ENCODE measurements around the gene MYO18B.

Gene MYO18B

GRCh38 chr22:25899566-25899965, 157.6 kb downstream of the MYO18B start:
- Histone ChIP-seq H4K20me1 (ENCODE audit: insufficient read depth, low read length) (peaks cover 4% of the 10 kb centered on the region; the same call in 1 of the 2 replicates), H3K36me3 (replicated peaks; ENCODE audit: low read depth, low read length) (peaks cover 81% of the 10 kb centered on the region), H3K9me3 (ENCODE audit: insufficient read depth, low read length) (no peaks in the 10 kb centered on the region), H3K27me3 (ENCODE audit: low read depth, low read length) (no peaks in the 10 kb centered on the region), H3K27ac (ENCODE audit: low read length) (no peak overlapping the region), H2AFZ (ENCODE audit: low read depth, low read length) (no peak overlapping the region), H3K9ac (ENCODE audit: low read length) (no peak overlapping the region), H3K79me2 (ENCODE audit: low read length) (no peaks in the 10 kb centered on the region), H3K4me1 (ENCODE audit: low read length) (no peaks in the 10 kb centered on the region), H3K4me3 (ENCODE audit: low read length) (no peak overlapping the region), H3K4me2 (ENCODE audit: low read length) (no peak overlapping the region)
- TF ChIP-seq, protein P1, sequence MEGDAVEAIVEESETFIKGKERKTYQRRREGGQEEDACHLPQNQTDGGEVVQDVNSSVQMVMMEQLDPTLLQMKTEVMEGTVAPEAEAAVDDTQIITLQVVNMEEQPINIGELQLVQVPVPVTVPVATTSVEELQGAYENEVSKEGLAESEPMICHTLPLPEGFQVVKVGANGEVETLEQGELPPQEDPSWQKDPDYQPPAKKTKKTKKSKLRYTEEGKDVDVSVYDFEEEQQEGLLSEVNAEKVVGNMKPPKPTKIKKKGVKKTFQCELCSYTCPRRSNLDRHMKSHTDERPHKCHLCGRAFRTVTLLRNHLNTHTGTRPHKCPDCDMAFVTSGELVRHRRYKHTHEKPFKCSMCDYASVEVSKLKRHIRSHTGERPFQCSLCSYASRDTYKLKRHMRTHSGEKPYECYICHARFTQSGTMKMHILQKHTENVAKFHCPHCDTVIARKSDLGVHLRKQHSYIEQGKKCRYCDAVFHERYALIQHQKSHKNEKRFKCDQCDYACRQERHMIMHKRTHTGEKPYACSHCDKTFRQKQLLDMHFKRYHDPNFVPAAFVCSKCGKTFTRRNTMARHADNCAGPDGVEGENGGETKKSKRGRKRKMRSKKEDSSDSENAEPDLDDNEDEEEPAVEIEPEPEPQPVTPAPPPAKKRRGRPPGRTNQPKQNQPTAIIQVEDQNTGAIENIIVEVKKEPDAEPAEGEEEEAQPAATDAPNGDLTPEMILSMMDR (IDR thresholded peaks at IDR 0.05; ENCODE audit: low read depth, low read length): no peak
- TF ChIP-seq EZH2phosphoT487 (IDR thresholded peaks at IDR 0.05; ENCODE audit: low read depth): no peak

GRCh38 chr22:25900390-25900789, 158.4 kb downstream of the MYO18B start:
- Histone ChIP-seq H3K36me3 (replicated peaks; ENCODE audit: low read depth, low read length) (peaks cover 82% of the 10 kb centered on the region), H3K9ac (ENCODE audit: low read length) (no peak overlapping the region), H3K4me1 (ENCODE audit: low read length) (no peaks in the 10 kb centered on the region), H3K4me2 (ENCODE audit: low read length) (no peak overlapping the region), H3K4me3 (ENCODE audit: low read length) (no peak overlapping the region), H4K20me1 (ENCODE audit: insufficient read depth, low read length) (peaks cover 4% of the 10 kb centered on the region; the same call in 1 of the 2 replicates), H3K27ac (ENCODE audit: low read length) (no peak overlapping the region), H3K9me3 (ENCODE audit: insufficient read depth, low read length) (no peaks in the 10 kb centered on the region), H3K27me3 (ENCODE audit: low read depth, low read length) (no peaks in the 10 kb centered on the region), H3K79me2 (ENCODE audit: low read length) (no peaks in the 10 kb centered on the region), H2AFZ (ENCODE audit: low read depth, low read length) (no peak overlapping the region)
- no peak for TF ChIP-seq EZH2phosphoT487 (IDR thresholded peaks at IDR 0.05; ENCODE audit: low read depth)
- TF ChIP-seq, protein P1 (IDR thresholded peaks at IDR 0.05; ENCODE audit: low read depth, low read length): no peak

DNA sequence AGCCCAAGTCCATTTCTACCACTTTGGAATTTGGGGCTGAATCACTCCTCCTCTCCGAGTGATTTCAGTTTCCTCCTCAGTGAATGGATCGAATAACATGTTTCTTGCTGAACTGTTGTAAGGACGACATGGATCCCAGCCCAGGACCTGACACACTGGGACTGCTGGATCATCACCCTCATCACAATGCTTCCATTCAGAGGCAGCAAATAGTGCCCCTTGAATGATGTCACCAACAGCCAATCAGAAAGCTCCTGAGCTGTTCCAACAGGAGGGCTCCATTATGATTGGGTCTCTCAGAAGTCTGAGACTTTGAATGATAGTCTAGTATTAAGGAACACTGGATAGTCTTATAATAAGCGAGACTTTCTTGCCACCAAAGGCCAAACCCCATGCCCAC, 158.9 kb downstream of the MYO18B start:
- Histone ChIP-seq H3K27me3 (ENCODE audit: low read depth, low read length) (no peaks in the 10 kb centered on the region), H3K79me2 (ENCODE audit: low read length) (no peaks in the 10 kb centered on the region), H3K36me3 (replicated peaks; ENCODE audit: low read depth, low read length) (peaks cover 82% of the 10 kb centered on the region), H3K4me2 (ENCODE audit: low read length) (no peak overlapping the region), H3K9me3 (ENCODE audit: insufficient read depth, low read length) (peaks cover 4% of the 10 kb centered on the region), H3K4me1 (ENCODE audit: low read length) (no peaks in the 10 kb centered on the region), H3K27ac (ENCODE audit: low read length) (no peak overlapping the region), H2AFZ (ENCODE audit: low read depth, low read length) (no peak overlapping the region), H4K20me1 (ENCODE audit: insufficient read depth, low read length) (peaks cover 4% of the 10 kb centered on the region; the same call in 1 of the 2 replicates), H3K4me3 (ENCODE audit: low read length) (no peak overlapping the region), H3K9ac (ENCODE audit: low read length) (no peak overlapping the region)
- TF ChIP-seq, protein P1 (IDR thresholded peaks at IDR 0.05; ENCODE audit: low read depth, low read length): no peak

DNA sequence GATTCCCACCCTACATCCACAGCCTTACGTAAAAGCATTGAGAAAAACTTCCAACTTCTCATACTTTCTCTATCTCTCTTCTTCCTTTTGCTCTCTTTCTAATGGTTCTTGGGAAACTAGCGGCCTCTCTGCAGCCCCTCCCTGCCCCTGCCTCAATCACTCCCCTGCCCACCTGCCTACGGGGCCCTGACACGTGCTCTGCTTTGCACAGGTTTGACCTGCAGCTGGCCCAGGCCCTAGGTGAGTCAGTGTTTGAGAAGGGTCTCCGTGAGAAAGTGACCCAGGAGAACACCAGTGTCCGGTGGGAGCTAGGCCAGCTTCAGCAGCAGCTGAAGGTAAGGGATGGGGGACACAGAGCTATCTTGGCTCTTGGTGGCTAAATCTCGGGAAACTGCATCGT, 160.4 kb downstream of the MYO18B start:
- H2AFZ ChIP-seq (ENCODE audit: low read depth, low read length): no peak overlapping the region
- H3K4me1 ChIP-seq (ENCODE audit: low read length): no peaks in the 10 kb centered on the region
- H3K9me3 ChIP-seq (ENCODE audit: insufficient read depth, low read length): peaks cover 6% of the 10 kb centered on the region
- no peak overlapping the region for H3K4me2 ChIP-seq (ENCODE audit: low read length)
- H3K9ac ChIP-seq (ENCODE audit: low read length): no peak overlapping the region
- peaks cover 92% of the 10 kb centered on the region for H3K36me3 ChIP-seq (replicated peaks; ENCODE audit: low read depth, low read length)
- no peak for TF ChIP-seq EZH2phosphoT487 (IDR thresholded peaks at IDR 0.05; ENCODE audit: low read depth)
- TF ChIP-seq, protein P1 (IDR thresholded peaks at IDR 0.05; ENCODE audit: low read depth, low read length): no peak
- no peak overlapping the region for H3K4me3 ChIP-seq (ENCODE audit: low read length)
- no peaks in the 10 kb centered on the region for H3K79me2 ChIP-seq (ENCODE audit: low read length)
- H3K27ac ChIP-seq (ENCODE audit: low read length): no peak overlapping the region
- H3K27me3 ChIP-seq (ENCODE audit: low read depth, low read length): no peaks in the 10 kb centered on the region
- H4K20me1 ChIP-seq (ENCODE audit: insufficient read depth, low read length): peaks cover 4% of the 10 kb centered on the region; the same call in 1 of the 2 replicates
